ENCODE measurements around the gene CACNG1.

The CACNG1 gene

GRCh38 chr17:67022451-67022810 is 21.9 kb upstream of the CACNG1 start:
- DNase-seq (ENCODE audit: extremely low read depth, low read depth): no peak
- TF ChIP-seq CTCF (IDR thresholded peaks at IDR 0.05; ENCODE audit: low read depth, low read length, missing control alignments): no peak

GRCh38 chr17:67024736-67025135 is 19.6 kb upstream of the CACNG1 start:
- TF ChIP-seq CTCF (IDR thresholded peaks at IDR 0.05; ENCODE audit: low read depth, low read length, missing control alignments): no peak
- DNase-seq (ENCODE audit: extremely low read depth, low read depth): no peak

More at GRCh38 chr17:67022451-67022810, 21.9 kb upstream of the CACNG1 start:
- no peak overlapping the region for H3K4me3 ChIP-seq (replicated peaks; ENCODE audit: low read depth, low read length)

GRCh38 chr17:67025216-67025792 is 19.1 kb upstream of the CACNG1 start:
- no peak overlapping the region for H3K4me3 ChIP-seq (replicated peaks; ENCODE audit: low read depth, low read length)
- no peak for TF ChIP-seq CTCF (IDR thresholded peaks at IDR 0.05; ENCODE audit: low read depth, low read length, missing control alignments)
- DNase-seq (ENCODE audit: extremely low read depth, low read depth): no peak

More at GRCh38 chr17:67024736-67025135, 19.6 kb upstream of the CACNG1 start:
- H3K4me3 ChIP-seq (replicated peaks; ENCODE audit: low read depth, low read length): no peak overlapping the region

- no peak overlapping the region for H3K4me3 ChIP-seq (replicated peaks; ENCODE audit: low read depth, low read length)
- DNase-seq (ENCODE audit: extremely low read depth, low read depth): no peak
- no peak for TF ChIP-seq CTCF (IDR thresholded peaks at IDR 0.05; ENCODE audit: low read depth, low read length, missing control alignments)
Measured at GRCh38 chr17:67026341-67026740, 18.0 kb upstream of the CACNG1 start.

- no peak for TF ChIP-seq CTCF (IDR thresholded peaks at IDR 0.05; ENCODE audit: low read depth, low read length, missing control alignments)
- no peak overlapping the region for H3K4me3 ChIP-seq (replicated peaks; ENCODE audit: low read depth, low read length)
- no peak for DNase-seq (ENCODE audit: extremely low read depth, low read depth)
Measured at GRCh38 chr17:67027031-67027628, 17.2 kb upstream of the CACNG1 start.

- no peak for DNase-seq (ENCODE audit: extremely low read depth, low read depth)
- no peak overlapping the region for H3K4me3 ChIP-seq (replicated peaks; ENCODE audit: low read depth, low read length)
- no peak for TF ChIP-seq CTCF (IDR thresholded peaks at IDR 0.05; ENCODE audit: low read depth, low read length, missing control alignments)
Measured at GRCh38 chr17:67030641-67031040, 13.7 kb upstream of the CACNG1 start.

- no peak for TF ChIP-seq CTCF (IDR thresholded peaks at IDR 0.05; ENCODE audit: low read depth, low read length, missing control alignments)
- no peak overlapping the region for H3K4me3 ChIP-seq (replicated peaks; ENCODE audit: low read depth, low read length)
- no peak for DNase-seq (ENCODE audit: extremely low read depth, low read depth)
Measured at GRCh38 chr17:67032382-67032781, 12.0 kb upstream of the CACNG1 start.

All from HFF-Myc (cell line).